Retina (tissue), 1 donor: Measurements from ENCODE around the gene SLC12A3.
"Not testable (repeated sequence)": the region's sequence is repeated elsewhere in the genome, so short reads cannot be mapped to it uniquely, and the experiment has no call there.

Experiments used
- DNase-seq: peaks from one replicate; pipeline ENCODE4 v3.0.0-alpha.2; 2016

Gene SLC12A3

DNA sequence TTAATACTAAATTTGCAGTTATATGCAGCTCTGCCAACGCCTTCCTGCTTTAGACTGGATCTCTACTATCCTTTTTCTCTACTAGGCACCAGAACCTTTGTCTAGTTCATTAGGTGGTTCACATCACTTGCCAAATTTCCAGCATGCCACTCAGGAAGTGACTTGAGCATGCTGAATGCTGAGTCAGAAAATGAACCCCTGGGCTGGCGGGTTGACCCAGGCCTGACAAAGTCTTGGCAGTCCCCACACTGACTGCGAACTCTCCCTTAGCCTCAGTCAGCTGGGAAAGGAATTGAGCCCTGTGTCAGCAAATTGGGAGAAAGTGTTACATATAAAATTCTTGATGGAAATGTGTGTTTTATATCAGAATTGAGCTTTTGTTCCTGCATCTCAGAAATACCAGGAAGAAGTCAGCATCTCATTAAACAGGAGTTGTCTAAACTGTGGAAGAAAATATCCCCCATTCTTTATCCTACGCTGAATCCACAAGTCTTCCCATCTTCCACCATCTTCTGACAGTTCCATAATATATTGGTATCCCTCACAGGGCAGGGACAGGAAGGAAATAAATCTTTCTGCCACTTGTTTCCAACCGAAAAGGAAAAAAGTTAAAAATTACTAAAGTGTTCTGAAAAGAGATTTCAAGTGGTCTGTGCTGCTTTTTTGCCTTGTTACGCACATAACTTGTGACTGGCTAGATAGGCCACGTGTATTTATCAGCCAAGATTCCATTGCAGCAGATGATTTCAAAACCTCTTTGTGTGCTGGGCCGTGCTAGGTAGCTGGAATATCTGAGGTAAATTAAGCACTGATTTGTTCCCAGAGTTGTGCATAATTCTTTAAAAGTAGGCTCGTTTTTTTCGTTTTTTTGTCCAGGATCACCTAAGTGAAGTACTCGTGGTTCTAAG is 16.7 kb upstream of the SLC12A3 start:
- DNase-seq: no peak

DNA sequence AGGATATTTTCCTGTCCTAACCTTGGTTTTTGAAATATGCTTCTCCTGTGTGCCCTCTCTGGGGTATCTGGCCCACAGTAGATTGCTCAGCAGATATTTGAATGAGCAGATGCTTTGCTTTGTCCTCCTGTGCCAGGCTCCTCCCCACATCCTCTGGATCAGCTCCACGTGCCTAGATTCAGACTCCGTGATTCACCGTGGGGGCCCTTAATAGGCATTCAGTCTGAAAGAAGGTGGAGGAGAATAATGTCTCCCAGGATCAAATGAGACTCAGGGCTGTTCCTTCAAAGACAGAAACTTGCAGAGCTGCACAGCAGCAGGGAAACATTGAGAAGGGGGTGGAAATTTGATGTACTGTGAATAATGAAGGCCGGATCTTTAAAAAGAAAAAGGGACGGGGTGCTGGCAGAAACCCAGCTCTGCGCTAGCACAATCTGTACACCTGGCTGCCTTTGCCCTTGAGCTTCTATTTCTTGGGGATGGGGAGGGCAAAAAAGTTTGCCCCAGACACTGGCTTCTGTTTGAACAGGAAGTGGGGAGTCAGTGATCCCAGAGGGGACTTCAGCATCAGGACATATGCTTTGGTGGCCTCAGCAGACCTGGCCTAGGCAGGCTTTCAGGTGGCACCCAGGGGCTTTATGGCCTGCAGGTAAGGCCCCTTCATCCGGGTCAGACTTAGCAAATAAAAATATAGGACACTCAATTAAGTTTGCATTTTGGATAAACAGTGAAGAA is 15.9 kb upstream of the SLC12A3 start:
- DNase-seq: peak; percentile 20

DNA sequence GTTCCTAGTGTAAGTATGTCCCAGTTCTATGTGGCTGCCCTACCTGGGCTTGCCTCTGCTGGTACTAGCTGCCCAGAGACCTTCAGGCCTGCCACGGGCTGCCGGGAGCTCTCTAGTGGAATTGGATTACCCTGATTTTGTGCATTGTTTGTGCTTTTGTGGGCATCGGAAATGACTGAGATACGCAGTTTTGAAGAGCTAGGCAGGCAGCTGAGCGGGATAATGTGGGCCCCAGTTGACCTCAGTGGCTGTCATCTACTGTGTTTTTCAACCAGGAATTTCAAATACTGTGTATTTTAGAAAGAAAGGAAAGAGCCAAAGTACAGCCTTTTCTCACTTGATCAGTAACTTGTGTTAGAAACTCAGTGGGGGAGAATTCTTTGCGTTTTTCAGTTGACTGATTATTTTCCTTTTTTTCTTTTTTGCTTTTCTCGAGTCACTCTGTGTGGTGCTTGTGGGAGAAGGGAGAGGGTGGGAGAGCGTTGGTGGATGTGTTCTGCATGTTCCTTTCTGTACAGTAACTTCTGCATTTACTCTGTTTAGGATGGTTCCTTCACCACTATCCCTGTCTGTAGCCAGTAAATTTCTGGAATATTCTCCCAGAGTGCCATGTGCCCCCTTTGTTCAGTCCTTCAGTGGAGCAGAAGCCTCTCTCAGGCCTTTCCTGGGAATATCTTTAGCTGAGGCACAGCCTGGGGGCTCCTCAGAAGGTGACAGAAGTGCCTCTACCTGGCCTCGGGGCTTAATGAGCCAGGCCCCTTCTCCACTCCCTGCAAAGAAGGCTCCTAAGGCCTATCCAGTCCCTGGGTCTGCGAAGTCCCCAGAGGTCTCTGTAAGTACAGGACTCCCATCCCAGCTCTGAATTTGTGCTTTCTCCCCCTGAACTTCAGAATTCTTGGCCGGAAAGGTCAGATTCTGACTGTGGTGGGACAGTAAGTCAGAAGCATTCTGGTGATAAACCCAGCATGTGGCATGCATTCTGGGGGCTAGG is 15.0 kb upstream of the SLC12A3 start:
- DNase-seq: peak; percentile 14

DNA sequence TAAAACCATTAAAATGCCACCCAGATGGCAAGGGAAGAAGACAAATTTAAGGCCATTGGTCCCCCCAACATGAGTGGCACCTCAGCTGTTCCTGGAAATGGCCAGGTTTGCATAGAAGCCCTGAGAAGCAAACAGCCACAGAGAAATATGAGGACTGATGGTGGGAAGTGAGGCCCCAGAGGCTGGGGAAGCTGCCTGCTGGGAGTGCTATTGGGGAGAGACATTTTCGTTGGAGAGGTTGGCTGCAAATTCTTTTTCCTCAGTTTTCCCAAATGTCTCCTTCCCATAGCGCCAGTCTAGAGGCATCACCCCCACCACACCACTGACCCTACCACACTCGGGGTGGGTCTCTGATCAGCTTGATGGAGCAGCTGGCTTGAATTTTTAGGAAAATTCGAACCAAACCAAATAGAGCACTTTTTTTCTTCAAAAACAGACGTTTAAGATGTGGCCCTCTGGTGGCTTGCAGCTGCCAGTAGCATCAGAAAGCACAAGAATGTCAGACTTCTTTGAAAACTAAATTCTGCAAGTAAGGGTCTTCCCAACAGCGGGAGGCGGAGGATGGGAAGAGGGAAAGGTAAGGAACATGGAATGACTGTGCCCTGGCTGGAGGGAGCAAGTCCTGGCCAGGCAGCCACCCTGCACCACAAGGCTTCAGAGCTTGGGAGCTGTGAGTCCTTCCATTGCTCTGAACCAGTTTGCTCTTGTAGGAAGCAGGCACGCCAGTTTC is 13.2 kb upstream of the SLC12A3 start:
- no peak for DNase-seq

DNA sequence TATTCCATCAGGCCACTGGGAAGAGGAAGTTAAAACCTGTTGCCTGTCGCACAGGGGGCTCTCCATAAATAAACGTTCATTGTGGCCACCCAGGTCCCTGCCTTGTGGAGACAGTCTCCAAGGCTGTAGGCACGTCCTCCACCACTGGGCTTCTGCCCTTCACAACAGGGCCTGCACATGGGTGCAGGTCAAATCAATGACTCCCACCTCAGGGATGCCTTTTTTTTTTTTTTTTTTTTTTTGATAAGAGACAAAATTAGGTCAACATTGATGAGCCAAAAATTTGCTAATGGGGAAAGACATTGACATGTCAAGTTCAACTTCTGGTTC is 12.6 kb upstream of the SLC12A3 start:
- DNase-seq: no peak

DNA sequence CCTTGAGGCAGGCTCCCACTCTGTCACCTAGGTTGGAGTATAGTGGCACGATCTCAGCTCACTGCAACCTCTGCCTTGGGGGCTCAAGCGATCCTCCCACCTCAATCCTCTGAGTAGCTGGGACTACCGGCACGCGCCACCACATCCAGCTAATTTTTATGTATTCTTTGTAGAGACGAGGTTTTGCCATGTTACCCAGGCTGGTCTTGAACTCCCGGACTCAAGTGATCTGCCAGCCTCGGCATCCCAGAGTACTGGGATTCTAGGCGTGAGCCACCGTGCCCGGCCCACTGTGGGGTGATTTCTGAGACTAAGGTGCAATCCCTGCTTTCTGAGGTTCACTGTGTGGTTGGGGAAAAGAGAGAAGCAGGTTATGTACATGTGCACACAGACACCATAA is 12.0 kb upstream of the SLC12A3 start:
- no peak for DNase-seq

DNA sequence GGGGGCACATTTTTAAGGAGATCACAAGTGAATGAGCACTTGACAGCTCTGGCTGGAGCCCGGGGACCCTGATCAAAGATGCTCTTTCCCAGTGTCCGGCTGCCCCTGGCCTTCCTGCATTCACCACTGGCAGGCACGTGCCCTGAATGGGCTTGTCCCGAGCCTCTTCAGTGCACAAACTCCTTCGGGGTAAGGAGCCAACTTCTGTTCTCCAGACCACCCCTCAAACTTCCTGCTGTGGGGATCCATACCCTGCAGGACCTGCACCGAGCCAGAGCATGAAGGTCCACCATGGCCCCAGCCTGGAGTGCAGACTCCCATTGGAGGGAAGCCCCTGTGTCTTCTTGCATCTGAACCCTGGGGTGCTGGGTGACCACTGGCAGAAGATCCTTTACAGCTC is 9.8 kb upstream of the SLC12A3 start:
- DNase-seq: no peak

DNA sequence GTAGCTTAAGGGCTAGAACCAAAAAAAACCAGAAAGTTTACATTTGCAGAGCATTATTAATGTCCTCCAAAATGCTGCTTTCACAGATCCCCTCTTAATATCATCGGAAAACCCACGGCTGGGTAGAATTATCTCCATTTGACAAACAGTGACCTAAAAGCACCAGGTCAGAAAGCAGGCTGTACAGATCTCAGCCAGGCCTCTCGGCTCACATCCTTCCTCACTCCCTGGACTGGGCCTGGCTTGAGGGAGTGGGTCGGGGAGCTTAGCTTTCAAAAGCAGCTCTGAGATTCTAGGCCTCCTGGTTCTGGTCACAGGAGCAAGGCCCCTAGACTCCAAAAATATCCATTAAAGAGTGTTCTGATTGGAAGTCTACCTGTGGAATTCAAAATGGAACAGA is 9.1 kb upstream of the SLC12A3 start:
- DNase-seq: no peak

DNA sequence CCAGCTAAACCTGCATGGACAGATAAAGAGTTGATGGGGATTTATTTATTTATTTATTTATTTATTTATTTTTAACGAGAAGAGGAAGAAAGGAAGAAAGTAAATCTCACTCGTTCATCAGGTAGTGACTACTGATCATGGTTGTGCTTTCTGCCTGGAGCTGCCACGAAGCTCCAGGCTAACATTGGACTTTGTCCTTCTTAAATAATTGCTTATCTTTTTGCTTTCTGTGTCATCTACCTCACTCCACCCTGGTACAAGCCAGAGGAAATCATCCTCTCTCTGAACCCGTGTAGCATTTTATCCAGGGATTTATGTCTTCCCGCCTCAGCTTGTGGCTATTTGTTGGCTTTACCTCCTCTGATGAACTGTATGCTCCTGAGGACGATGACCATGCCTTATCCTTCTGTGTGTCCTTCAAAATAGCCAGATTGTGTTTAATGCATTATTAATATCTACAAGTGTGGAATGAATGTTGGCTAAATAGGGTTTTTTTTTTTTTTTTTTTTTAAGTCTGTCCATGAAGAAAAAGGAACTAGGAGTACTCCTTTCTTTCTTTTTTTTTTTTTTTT is 8.0 kb upstream of the SLC12A3 start:
- no peak for DNase-seq

DNA sequence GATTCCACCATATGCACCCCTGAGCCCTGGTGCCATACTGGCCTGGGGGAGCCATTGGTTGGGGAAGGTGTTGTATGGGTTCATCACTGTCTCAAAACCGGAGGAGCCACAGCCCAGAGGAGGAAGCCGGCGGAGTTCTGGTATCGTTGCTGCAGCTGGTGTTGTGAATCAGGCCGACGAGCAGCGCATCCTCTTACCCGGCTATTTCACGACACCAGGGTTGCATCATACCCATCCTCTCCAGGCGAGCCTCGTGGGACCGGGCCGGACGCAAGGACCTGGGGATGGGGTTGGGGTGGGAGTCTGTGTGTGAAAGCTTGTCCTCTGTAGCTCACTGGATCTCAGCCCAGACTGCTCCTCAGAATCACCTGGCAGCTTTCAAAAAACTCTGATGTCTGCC is 6.6 kb upstream of the SLC12A3 start:
- no peak for DNase-seq

DNA sequence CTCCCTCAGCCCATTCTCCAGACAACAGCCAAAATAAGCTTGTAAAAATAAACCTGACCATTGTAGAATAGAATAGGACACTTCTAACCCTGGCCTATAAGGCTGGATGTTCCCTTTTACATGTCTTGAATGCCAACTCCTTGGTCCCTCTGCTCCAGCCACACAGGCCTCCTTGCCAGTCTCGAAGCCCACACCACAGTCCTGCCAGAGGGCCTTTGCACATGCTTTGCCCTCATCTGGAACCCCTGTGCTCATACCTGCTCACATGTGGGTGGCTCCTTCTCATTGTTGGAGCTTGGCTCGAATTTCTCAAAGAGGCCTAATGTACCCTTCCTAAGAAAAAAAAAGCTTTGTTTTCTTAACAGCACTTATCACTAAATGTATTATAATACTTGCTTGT is 5.4 kb upstream of the SLC12A3 start:
- DNase-seq: no peak

DNA sequence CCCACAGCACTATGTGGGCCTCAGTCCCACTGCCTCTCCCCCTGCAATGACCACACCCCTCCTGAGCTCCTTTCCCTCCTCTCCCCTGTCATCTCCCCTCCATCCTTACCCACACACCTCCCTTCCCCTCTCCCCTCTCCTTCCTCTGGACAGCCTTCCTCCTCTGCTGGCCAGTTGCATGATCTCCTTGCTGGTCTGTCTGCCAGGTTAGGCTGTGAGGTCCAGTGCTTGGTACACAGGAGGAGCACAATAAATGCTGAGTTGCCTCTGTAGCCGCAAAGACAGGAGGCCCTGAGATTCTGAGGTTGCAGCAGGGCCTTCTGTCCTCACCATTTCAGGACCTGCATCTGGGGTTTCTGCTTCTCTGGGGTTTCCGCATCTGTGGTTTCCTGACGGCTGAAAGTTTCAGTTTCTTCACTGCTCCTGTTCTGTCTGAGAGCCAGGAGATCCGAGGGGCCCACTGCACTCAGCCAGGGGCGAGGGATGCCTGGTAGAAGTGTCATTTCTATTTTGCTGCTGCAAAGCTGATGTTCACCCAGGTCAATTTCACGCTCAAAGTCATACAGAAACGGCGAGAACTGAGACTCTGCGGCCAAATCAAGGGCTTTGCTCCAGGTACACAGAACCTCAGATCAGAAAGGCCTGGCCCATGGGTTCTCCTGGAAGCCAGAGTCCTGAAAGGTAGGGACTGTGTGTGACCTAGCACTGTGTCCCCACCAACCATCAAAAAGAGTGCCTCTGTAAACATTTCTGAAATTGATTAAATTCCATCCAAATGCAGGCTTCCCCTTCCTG is 4.6 kb upstream of the SLC12A3 start:
- peak; percentile 44 for DNase-seq

DNA sequence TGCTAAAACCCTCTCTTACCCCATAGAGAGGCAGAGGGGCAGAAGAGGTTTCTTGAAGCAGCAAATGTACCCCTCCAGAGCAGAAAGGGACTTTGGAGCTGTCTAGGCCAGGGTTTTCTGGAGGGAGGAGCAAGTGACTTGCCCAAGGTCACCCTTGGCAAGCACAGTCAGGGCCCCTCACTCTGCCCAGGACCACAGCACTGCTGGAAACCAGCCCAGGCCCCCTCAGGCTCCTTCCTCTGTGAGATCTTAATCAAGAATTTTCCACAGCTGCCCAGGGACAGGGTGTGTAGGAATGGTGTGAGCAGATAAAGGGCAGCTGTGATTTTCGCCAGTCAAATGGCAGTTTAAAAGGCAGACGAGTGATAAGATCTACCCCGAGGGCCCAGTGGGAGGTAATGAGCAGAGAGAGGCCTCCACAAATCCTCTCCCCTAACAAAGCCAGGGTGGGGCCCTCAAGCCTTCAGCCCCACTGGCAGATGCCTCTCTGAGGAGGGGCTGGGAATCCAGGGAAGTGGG is 3.9 kb upstream of the SLC12A3 start:
- DNase-seq: no peak

DNA sequence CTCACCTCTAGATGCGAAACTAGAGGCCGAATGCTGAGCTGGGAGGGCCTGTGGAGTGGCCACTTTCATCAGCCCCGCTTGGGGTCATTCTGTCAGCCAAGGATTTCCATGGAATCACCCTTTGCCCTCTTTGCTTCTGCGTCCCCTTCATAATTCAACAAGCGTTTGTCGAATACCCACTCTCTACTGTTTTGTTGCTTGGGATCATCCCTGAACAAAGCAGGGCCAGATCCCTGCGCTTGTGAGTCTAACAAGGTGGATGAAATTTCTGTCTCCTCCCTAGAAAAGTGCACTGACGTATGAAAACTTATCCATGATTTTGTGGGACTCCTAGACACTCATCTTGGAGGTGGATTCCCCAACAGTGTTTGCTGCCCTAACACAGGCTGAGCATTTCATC is 3.3 kb upstream of the SLC12A3 start:
- DNase-seq: no peak

DNA sequence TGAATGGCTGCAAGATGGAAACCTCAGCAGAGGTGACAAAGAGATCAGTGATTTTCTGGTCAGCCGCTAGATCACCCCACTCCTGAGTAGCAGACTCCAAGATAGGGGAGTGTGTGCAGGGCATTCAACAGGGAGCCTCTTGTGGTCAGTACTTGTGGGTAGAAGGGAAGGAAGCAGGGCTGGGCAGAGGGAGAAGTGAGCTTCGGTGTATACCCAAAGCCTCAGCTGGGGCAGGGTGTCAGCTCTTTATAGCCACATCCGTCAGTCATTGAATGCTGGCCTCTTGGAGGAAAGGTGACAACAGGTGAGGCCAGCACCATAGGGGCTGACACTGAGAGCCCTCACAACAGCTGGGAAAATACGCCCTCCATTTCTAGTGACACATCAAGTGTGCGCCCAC is 2.2 kb upstream of the SLC12A3 start:
- no peak for DNase-seq

DNA sequence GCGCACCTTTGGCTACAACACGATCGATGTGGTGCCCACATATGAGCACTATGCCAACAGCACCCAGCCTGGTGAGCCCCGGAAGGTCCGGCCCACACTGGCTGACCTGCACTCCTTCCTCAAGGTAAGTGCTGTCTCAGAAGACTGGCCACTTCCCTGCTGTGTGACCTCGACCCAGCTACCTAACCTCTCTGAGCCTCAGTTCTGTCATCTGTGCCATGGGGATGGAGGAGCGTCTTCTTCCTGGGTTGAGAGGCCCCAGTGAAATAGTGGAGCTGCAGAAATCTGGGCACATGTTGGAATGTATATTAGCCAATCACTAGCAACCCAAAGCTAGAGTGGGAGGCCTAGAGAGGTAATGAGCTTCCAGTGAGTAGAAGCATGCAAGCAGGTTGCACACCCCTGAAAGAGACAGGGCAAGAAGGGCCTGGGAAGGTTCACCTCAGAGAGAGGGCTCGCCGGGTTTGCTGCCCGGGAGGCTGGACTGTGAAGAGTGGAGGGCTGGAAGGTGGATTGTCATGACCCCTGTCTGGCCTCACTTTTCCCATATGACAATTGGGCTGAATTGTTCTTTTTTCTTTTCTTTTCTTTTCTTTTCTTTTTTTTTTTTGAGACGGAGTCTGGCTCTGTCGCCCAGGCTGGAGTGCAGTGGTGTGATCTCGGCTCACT is 521 bp downstream of the SLC12A3 start:
- no peak for DNase-seq

DNA sequence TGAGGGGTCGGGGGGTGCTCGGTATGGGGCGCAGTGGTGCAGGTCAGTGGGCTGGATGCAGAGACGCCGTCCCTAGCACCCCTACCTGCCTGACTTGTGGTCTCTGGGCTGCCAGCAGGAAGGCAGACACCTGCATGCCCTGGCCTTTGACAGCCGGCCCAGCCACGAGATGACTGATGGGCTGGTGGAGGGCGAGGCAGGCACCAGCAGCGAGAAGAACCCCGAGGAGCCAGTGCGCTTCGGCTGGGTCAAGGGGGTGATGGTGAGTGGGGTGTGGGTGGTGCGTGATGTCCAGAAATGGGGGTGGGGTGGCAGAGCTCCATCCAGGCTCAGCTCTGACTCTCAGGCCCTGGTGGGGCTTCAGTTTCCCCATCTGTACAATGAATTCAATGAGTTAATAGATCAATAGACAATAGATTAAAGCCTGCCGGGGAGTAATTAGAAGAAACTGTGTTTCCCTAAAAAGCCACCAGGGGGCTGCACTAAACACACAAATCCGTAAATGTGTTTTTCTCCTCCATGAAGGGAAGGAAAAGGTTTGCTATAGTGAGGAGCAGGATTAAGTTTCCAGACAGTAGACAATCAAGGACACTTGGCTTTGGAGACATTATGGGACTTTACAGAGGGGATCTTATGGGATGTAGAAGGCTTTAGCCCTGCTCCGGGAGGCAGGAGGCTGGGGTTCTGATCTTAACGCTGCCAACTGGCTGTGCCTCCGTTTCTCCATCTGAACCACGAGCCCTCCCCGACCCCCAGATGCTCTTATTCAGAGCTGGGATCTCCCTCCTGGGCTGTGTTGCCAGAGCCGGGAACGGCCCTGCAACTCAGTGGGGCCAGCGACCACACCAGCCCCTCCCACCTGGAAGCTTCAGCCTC is 2.2 kb downstream of the SLC12A3 start:
- peak; percentile 71 for DNase-seq

DNA sequence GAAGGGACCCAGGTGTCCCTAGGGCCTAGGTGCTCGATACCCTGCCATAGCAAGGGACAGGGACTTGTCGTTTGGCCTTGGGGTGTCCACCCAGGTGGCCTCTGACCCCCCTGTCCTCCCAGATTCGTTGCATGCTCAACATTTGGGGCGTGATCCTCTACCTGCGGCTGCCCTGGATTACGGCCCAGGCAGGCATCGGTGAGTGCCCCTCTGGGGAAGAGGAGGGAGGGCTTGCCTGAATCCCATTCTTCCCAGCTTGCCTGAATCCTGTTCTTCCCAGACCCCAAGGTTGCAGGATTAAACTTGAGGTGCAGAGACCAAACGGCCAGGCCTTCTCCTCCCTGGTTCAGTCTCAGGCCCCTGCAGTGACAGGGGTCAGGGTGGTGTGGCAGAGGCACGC is 3.2 kb downstream of the SLC12A3 start:
- DNase-seq: no peak

DNA sequence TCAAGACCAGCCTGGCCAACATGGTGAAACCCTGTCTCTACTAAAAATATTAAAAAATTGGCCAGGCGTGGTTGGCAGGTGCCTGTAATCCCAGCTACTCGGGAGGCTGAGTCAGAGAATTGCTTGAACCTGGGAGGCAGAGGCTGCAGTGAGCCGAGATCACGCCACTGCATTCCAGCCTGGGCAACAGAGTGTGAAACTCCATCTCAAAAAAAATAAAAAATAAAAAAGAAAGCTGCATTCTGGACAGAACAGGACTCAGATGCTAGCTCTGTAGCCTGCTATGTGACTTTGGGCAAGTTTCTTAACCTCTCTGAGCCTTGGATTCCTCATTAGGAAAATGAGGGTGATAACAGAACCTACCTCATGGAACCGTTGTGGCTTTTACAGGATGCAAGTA is 3.8 kb downstream of the SLC12A3 start:
- DNase-seq: not testable (repeated sequence)
